Activated naive CD4-positive, alpha-beta T cell treated with anti-CD3 and anti-CD28 coated beads, Interleukin-2, amount 10 ng/mL, durations not matched to agents 7 days and 5 days (primary cell): ENCODE data around the gene POC1A.

Experiments
- CTCF ChIA-PET: fragments of 350-600 bp; sonication (Branson Sonifier 250); formaldehyde crosslinking; loops from one replicate; lab custom pipeline; 2021; ENCODE audit warnings: antibody characterized with exemption; lab: Charles Lee
- DNase-seq: peaks from one replicate; pipeline ENCODE4 v3.0.0-alpha.2; 2020
- H3K27ac Mint-ChIP-seq: one replicate; pipeline ENCODE4 v1.8.0; 2021; ENCODE audit warnings: mild to moderate bottlenecking, moderate library complexity, mixed read lengths
- H3K27me3 Mint-ChIP-seq: one replicate; pipeline ENCODE4 v1.8.0; 2021; ENCODE audit warnings: mild to moderate bottlenecking, mixed read lengths
- H3K36me3 Mint-ChIP-seq: one replicate; pipeline ENCODE4 v1.8.0; 2021; ENCODE audit warnings: mixed read lengths
- H3K4me1 Mint-ChIP-seq: one replicate; pipeline ENCODE4 v1.8.0; 2021; ENCODE audit warnings: mixed read lengths
- H3K4me3 Mint-ChIP-seq: one replicate; pipeline ENCODE4 v1.8.0; 2021; ENCODE audit warnings: mild to moderate bottlenecking, moderate library complexity, mixed read lengths
- H3K9me3 Mint-ChIP-seq: one replicate; pipeline ENCODE4 v1.8.0; 2021; ENCODE audit warnings: mixed read lengths

Gene POC1A

DNA sequence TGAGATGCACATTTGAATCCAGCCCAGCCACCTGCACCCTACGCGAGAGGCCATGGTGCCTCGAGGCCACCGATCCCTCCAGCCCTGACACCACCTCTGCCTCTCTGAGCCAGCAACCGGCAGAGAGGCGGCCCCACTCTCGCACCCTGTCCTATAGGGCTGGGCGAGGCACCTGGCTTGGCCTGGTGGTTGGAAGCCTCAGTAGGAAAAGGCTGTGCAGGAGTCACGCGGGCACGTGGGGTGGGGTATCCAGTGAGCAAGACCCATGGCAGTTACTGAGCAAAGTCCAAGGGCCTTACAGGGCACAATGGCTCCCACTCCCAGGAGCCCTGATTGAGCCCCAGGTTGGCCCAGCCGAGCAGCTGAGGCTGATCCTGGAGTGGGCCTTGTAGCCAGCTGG lies 85.5 kb downstream of the POC1A start:
- peaks cover 10% of the 10 kb centered on the region for H3K27me3 Mint-ChIP-seq
- peaks cover 2% of the 10 kb centered on the region for H3K36me3 Mint-ChIP-seq
- H3K27ac Mint-ChIP-seq = no peak overlapping the region
- H3K9me3 Mint-ChIP-seq = no peaks in the 10 kb centered on the region
- CTCF ChIA-PET = no interaction called here
- H3K4me1 Mint-ChIP-seq = no peaks in the 10 kb centered on the region
- H3K4me3 Mint-ChIP-seq = no peak overlapping the region
- DNase-seq = no peak

DNA sequence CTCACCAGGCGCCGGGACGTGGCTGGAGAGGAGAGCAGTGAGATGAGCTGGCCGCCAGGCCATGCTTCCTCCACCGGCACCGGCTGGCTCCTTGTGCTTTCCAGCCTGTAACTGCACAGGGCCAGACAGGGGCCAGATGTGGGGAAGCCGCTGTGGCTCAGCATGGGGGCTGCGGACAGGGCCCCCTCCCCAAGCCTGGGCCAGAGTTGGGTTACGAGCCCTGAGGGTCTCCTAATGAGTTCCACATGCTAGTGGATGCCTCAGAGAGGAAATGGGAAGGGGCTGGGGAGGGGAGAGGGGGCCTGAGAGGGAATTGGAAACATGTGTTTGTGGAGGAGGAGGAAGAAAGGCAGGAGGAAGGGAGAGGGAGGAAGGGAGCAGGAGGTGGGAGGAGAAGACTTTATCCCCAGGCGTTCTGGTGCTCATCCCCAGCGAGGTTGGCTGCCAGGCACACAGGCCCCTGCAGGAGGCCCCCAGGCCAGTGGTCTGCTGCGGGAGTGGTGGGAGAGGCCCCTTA lies 86.1 kb downstream of the POC1A start:
- Mint-ChIP-seq H3K27me3 (peaks cover 14% of the 10 kb centered on the region), H3K4me3 (no peak overlapping the region), H3K36me3 (no peaks in the 10 kb centered on the region), H3K9me3 (no peaks in the 10 kb centered on the region), H3K27ac (no peak overlapping the region), H3K4me1 (no peaks in the 10 kb centered on the region)
- no peak for DNase-seq
- CTCF ChIA-PET = interaction anchor here (1.1 kb wide), 1 partner anchor 55 kb away, joined by 3 read pairs; no protein-coding TSS in a partner anchor

DNA sequence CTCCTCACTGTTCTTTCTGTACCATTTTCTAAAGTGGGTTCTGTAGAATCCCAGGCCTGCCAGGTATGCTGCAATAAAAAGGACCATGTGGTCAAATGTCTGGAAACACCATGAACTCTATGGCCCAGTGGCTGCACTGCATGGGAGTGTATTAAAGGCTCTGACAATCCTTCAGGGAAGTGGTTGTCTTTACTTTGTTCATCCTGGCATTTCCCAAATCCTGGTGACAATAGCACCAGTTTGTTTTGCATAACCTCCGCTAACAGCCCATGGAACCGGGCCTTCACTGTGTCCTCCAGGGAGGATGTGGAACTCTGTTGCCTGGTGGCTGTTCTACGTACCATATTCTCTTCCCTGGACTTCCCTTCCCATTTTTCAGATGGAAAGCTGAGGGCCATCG lies 86.7 kb downstream of the POC1A start:
- Mint-ChIP-seq H3K27me3 (peaks cover 14% of the 10 kb centered on the region), H3K36me3 (no peaks in the 10 kb centered on the region), H3K4me3 (no peak overlapping the region), H3K27ac (no peak overlapping the region), H3K4me1 (peaks cover 5% of the 10 kb centered on the region), H3K9me3 (no peaks in the 10 kb centered on the region)
- CTCF ChIA-PET = interaction anchor here (1.1 kb wide), 1 partner anchor 55 kb away, joined by 3 read pairs; no protein-coding TSS in a partner anchor
- no peak for DNase-seq

DNA sequence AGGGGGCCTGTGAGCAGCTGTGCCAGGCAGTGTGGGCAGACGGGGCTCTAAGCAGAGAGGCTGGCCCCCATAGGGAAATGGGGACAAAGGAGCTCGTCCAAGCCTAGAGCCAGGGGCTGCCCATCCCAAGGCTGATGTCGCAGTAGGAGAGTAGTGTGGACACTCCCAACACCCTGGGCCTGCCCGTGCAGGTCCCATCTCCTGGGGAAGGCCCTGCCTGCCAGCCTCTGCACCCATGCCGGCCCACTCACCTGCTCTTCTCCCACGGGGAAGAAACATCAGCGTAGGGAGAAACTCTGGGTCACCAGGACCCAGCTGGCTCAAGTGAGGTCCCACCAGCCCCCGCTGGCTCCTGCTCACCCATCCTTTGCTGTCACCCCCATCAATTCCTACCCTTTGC lies 87.2 kb downstream of the POC1A start:
- Mint-ChIP-seq H3K27me3 (peaks cover 14% of the 10 kb centered on the region), H3K4me3 (no peak overlapping the region), H3K36me3 (no peaks in the 10 kb centered on the region), H3K27ac (no peak overlapping the region), H3K4me1 (peaks cover 10% of the 10 kb centered on the region), H3K9me3 (no peaks in the 10 kb centered on the region)
- CTCF ChIA-PET = interaction anchor here (1.1 kb wide), 1 partner anchor 56 kb away, joined by 3 read pairs; no protein-coding TSS in a partner anchor
- DNase-seq = no peak

DNA sequence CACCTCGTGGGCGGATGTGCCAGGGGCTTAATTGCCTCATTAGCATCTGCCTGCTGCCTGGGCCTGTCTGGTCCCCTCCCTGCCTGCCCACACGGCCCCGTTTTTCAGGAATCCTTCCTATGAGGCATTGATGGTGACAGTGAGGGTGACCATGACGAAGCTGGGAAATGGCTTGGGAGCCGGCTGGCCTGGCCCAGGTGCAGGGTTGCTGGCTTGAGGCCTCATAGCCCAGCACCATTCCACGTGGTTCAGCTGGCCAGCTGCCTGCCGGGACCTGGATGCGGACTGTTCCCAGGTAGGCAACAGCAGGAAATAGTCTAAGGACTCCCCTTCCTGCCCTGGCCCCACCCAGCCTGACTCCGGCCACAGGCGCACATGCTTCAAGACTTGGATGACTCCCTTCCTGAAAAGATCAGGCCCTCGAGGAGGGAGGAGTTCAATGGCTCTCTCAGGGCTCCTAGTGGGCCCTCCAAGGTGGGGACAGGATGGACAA lies 88.9 kb downstream of the POC1A start:
- Mint-ChIP-seq H3K4me1 (peaks cover 10% of the 10 kb centered on the region), H3K9me3 (no peaks in the 10 kb centered on the region), H3K27ac (no peak overlapping the region), H3K36me3 (no peaks in the 10 kb centered on the region), H3K4me3 (no peak overlapping the region), H3K27me3 (peaks cover 14% of the 10 kb centered on the region)
- CTCF ChIA-PET = no interaction called here
- DNase-seq = no peak

DNA sequence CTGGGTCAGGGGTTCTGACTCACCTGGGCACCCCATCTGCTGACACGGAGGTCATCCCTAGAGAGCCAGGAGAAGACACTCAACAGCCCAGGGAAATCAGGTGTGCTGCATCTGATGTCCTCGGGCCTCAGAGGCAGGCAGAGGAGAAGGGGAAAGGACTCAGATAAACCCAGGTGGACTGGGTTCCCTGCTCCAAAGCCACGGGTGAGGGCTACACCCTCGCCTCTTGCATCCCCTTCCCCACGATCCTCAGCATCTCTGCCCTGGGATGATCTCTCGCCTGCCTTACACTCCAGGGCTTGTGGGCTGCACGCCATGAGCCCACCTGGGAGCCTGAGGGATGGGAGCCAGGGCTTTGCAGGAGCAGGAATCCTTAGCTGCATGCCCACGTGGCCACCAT lies 89.7 kb downstream of the POC1A start:
- CTCF ChIA-PET = no interaction called here
- peaks cover 17% of the 10 kb centered on the region for H3K27me3 Mint-ChIP-seq

DNA sequence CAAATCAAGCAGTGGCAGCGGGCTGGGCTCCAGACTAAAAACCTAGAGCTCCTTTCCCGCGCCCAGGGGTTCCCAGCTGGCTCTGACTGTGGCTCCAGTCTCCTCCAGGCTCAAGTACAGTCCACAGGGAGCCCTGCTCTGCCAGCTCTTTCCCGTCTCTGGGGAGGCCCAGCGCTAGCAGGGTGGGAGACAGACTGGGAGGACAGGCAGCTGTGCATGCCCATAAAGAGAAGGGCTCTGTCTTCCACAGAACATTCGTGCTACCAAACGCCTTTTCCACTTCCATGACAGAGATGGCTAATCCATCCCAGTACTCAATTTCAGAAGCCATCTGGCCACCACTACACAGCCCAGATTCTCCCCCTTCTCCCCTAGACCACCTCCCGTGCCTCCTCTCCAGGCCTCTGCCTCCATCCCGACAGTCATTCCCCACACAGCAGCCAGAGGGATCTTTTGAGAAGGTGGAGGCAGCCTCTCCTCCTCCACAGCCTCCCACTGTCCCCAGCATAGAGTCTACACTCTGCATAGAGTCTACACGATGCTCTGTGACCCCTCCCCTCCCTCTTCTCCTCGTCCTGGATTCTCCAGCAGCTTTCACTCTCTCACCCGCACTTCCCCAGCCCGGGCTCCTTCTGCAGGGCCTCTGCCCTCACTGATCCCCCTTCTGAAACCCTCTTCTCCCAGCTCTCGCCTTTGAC lies 91.0 kb downstream of the POC1A start:
- Mint-ChIP-seq H3K4me3 (no peak overlapping the region), H3K27ac (peak overlapping the region; percentile 51), H3K4me1 (peaks cover 10% of the 10 kb centered on the region), H3K36me3 (no peaks in the 10 kb centered on the region), H3K9me3 (no peaks in the 10 kb centered on the region), H3K27me3 (peaks cover 23% of the 10 kb centered on the region)
- CTCF ChIA-PET = interaction anchor here (0.6 kb wide), 1 partner anchor 45 kb away, joined by 3 read pairs; no protein-coding TSS in a partner anchor
- DNase-seq = no peak

More for the DNA sequence above, 89.7 kb downstream of the POC1A start:
- Mint-ChIP-seq H3K36me3 (no peaks in the 10 kb centered on the region), H3K27ac (no peak overlapping the region), H3K4me3 (no peak overlapping the region), H3K4me1 (peaks cover 10% of the 10 kb centered on the region), H3K9me3 (no peaks in the 10 kb centered on the region)
- no peak for DNase-seq

DNA sequence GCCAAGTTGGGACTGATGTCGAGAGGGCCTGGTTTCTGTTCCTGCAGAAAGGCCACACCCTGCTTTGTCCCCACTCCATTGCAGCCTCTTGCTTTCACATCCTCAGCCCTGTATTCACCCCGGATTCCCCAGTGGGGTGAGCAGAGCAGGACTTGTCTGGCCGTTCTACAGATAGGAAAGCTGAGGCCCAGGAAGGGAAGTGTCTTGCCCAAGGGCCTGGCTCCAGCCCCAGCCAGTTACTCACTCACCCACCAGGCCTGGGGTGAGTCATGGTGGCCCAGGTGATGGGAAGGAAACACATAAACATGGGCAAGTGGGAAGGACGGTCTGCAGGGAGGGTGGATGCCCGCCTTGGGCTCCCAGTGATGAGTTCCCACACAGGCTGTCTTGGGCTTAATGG lies 91.7 kb downstream of the POC1A start:
- H3K36me3 Mint-ChIP-seq = no peaks in the 10 kb centered on the region
- H3K9me3 Mint-ChIP-seq = no peaks in the 10 kb centered on the region
- peaks cover 23% of the 10 kb centered on the region for H3K27me3 Mint-ChIP-seq
- peaks cover 16% of the 10 kb centered on the region for H3K4me1 Mint-ChIP-seq
- no peak overlapping the region for H3K4me3 Mint-ChIP-seq
- H3K27ac Mint-ChIP-seq = no peak overlapping the region
- DNase-seq = no peak
- CTCF ChIA-PET = interaction anchor here (0.6 kb wide), 1 partner anchor 44 kb away, joined by 3 read pairs; no protein-coding TSS in a partner anchor

DNA sequence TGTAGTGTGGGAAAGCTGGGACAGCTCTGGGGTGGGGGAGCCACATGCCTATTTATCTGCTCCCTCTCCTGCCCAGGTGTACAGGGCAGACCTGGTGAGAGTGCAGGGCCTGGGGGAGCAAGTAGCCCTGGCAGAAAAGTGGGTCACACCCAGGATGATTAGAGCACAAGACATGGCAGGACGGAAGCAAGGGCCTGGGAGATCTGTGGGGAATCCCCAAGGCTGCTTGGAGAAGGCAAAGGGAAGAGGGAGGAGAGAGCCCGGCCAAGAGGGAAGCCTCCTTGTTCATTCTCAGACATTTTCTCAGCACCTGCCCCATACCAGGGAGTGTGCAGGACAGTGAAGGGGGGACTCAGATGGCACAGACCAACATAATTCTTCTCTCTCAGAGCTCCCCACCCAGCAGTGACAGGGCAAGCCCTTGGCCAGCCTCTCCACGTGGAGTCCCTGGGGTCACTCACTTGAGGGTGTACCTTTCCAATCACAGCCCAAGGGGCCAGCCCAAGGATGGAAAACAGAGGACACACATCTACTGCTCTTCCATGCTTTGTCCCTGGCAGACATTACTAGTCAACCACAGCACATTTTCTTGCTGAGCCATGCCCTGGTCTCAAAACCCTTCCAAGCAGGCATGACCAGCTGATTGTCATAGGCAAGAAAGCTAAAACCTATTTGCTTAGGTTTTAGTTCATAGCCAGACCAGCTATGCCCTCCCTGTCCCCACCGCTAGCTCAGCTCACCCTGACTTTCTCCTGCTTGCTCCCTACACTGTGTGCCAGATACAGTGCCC lies 92.9 kb downstream of the POC1A start:
- Mint-ChIP-seq H3K4me3 (no peak overlapping the region), H3K27ac (no peak overlapping the region), H3K4me1 (peaks cover 24% of the 10 kb centered on the region), H3K36me3 (no peaks in the 10 kb centered on the region), H3K27me3 (peaks cover 23% of the 10 kb centered on the region), H3K9me3 (no peaks in the 10 kb centered on the region)
- CTCF ChIA-PET = interaction anchor here (0.8 kb wide), 1 partner anchor 8 kb away, joined by 3 read pairs; no protein-coding TSS in a partner anchor
- DNase-seq = no peak

DNA sequence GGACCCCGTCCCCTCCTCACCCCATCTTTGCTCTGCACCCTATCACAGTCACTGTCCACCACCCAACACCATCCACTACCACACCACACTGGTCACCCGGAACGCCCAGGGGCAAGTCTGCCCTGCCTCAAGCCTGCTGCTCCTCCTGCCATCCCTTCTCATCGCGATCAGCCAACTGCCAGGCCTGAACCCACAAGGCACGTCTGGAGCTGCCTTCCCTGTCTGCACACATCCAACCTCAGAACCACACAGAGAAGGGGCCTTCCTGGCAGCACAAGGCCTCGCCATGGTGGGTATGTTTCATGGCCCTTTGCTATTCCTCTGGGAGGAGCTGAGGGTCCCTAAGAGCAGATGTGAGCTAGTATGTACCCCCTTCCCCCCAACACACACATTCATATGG lies 94.4 kb downstream of the POC1A start:
- Mint-ChIP-seq H3K4me1 (peaks cover 24% of the 10 kb centered on the region), H3K4me3 (no peak overlapping the region), H3K9me3 (no peaks in the 10 kb centered on the region), H3K27ac (no peak overlapping the region), H3K27me3 (peaks cover 21% of the 10 kb centered on the region), H3K36me3 (peaks cover 4% of the 10 kb centered on the region)
- CTCF ChIA-PET = interaction anchor here (0.6 kb wide), 1 partner anchor 117 kb away, joined by 3 read pairs; the partner anchor contains the start of gene PARP3
- DNase-seq = no peak

DNA sequence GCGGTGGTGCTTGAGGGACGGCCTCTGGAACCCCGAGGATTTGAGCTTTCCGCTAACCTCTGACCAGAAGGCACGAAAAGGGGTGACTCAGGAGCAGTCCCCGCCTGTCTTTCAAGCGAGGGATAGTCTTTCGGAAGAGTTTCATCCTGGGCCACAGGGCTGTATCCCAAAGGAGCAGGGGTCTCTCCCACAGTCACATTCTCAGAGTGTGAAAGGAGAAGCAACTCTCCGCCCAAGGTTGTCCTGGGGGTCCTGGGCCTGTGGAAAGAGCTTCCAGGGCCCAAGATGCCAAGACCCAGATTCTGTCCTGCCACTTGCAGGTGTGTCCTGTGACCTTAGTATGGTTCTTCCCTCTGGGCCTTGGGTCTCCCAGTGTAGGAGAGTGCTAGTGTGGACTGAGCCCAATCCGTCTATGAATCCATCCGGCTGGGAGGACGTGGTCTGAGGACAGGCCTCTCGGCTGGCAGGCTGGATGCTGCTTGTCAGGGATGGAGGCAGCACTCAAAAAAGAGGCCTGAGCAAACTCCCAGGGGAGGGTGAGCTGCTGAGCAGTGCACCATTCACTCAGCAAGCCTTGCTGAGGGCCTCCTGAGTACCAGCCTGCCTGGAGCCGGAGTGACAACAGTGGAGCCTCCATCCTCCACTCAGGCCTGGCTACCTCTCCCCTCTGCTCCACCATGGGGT lies 96.3 kb downstream of the POC1A start:
- no peak for DNase-seq
- peaks cover 40% of the 10 kb centered on the region for H3K4me1 Mint-ChIP-seq
- peak overlapping the region; percentile 71 for H3K27ac Mint-ChIP-seq
- CTCF ChIA-PET = interaction anchor here (0.7 to 2.8 kb wide), 3 partner anchors 55 to 115 kb away, joined by 3 to 15 read pairs (median 3); no protein-coding TSS in a partner anchor
- peak overlapping the region; percentile 86 for H3K4me3 Mint-ChIP-seq
- H3K27me3 Mint-ChIP-seq = peaks cover 9% of the 10 kb centered on the region
- H3K36me3 Mint-ChIP-seq = peaks cover 20% of the 10 kb centered on the region
- H3K9me3 Mint-ChIP-seq = no peaks in the 10 kb centered on the region

DNA sequence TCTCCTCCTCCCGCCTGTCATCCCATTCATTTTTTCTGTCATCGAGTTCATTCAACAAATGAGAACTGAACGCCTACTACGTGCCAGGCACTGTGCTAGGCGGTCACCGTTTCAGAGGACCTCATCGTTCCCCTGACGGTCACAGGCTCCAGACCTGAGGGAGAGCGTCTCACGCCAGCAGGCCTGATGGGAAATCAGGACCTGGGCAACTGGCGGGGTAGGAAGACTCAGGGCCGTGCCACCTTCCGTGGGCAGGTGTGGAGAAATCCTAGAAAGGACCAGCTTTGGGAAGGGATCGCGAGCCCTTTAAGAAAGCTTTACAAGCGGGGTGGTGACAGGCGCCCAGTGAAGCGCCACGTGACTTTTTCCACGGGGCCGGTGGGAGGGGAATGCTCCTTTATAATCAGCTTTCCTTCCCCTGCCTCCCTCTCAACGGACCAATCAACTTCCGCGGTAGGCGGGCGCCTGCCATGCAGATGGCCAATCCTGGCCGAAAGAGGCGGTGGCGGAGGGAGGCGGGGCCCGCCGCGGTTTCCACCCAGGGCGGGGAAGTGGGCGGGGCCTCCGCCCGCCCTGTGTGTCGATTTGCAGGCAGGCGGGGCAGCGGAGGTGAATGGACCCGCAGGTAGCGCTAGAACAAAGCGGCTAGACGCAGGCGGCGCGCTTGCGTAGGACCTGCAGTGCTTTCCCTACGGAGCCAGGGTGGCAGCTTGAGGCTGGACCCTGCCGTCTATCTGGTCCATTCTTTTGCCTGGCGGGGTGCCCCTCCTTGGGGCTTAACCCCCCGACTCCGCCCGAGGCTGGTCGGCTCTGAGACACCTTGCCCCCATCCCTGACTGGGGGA lies 97.0 kb downstream of the POC1A start:
- Mint-ChIP-seq H3K27ac (peak overlapping the region; percentile 95), H3K36me3 (peaks cover 25% of the 10 kb centered on the region), H3K4me1 (peaks cover 40% of the 10 kb centered on the region), H3K27me3 (peaks cover 9% of the 10 kb centered on the region), H3K9me3 (no peaks in the 10 kb centered on the region), H3K4me3 (peak overlapping the region; percentile 86)
- CTCF ChIA-PET = interaction anchor here (0.6 to 2.8 kb wide), 7 partner anchors 55 to 388 kb away, joined by 3 to 15 read pairs (median 5); no protein-coding TSS in a partner anchor
- peak; percentile 100 for DNase-seq

DNA sequence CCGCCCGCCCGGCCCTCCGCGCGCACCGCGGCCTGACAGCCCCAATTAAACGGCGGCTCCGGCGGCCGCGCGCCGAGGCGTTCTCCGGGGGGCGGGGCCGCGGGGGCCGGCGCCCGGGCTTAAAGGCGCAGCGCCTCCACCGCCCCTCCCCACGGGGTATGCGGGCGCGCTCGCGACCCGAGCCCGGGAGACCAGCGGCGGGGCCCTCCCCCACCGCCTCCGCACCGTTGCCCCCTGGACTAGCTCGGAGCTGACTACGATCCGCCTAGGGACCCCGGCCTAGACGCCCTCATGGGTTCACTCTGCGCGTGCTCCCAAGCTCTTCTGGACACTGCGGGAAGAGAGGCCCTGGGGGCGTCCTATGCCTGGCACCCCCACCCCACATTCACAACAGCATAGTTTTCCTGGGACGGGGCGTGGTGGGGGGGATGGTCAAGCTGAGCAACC lies 97.7 kb downstream of the POC1A start, which contains the start of gene DUSP7:
TSS of gene DUSP7 (minus strand) at position 51 of the 447 bp plus-strand sequence. CDS start 205 bp downstream, outside the sequence.
- Mint-ChIP-seq H3K27ac (peak within 1 kb of the TSS; percentile 95), H3K36me3 (peaks cover 31% of the 10 kb centered on the region), H3K4me1 (peaks cover 45% of the 10 kb centered on the region), H3K9me3 (no peaks in the 10 kb centered on the region), H3K27me3 (peaks cover 9% of the 10 kb centered on the region), H3K4me3 (peak within 1 kb of the TSS; percentile 90)
- CTCF ChIA-PET = interaction anchor here (0.6 to 3.2 kb wide), 9 partner anchors 16 to 389 kb away, joined by 3 to 15 read pairs (median 6); no protein-coding TSS in a partner anchor
- DNase-seq = peak; percentile 78
